ENCODE results near the gene CYP46A1.

GRCh38 chr14:99698236-99698635 lies 14.1 kb downstream of the CYP46A1 start:
- TF ChIP-seq POLR2A (IDR thresholded peaks at IDR 0.05) (no peak), CTCF (IDR thresholded peaks at IDR 0.05) (no peak)
